Mesendoderm (in vitro differentiated cells): ENCODE measurements around the gene EFL1.
"Not testable (repeated sequence)": the region's sequence is repeated elsewhere in the genome, so short reads cannot be mapped to it uniquely, and the experiment has no call there.

Experiments
- DNase-seq: peaks from one replicate; pipeline ENCODE4 v3.0.0; 2013
- H2AK5ac ChIP-seq: 2 replicates; pipeline ENCODE4 v1.6.1; 2013; ENCODE audit warnings: low read length, inconsistent platforms
- H2BK120ac ChIP-seq: 2 replicates; pipeline ENCODE4 v1.6.1; 2013; ENCODE audit warnings: low read depth, mild to moderate bottlenecking, low read length, moderate library complexity, mixed read lengths
- H2BK15ac ChIP-seq: replicated peaks from 2 replicates; pipeline ENCODE4 v1.6.1; 2013; ENCODE audit warnings: low read depth, mild to moderate bottlenecking, moderate library complexity
- H2BK5ac ChIP-seq: 2 replicates; pipeline ENCODE4 v1.6.1; 2013; ENCODE audit warnings: low read length, inconsistent platforms
- H3K18ac ChIP-seq: 2 replicates; pipeline ENCODE4 v1.6.1; 2013; ENCODE audit warnings: mild to moderate bottlenecking, low read length, mixed read lengths
- H3K23ac ChIP-seq: one replicate; pipeline ENCODE4 v1.6.1; 2013; ENCODE audit warnings: low read length
- H3K27ac ChIP-seq: 2 replicates; pipeline ENCODE4 v1.5.1; 2013; ENCODE audit warnings: low read depth, mild to moderate bottlenecking, inconsistent platforms, low read length, moderate library complexity
- H3K27me3 ChIP-seq: 2 replicates; pipeline ENCODE4 v1.6.1; 2013; ENCODE audit warnings: low read length, control low read depth, mild to moderate bottlenecking, inconsistent platforms; ENCODE audit not compliant: insufficient read depth, poor library complexity
- H3K36me3 ChIP-seq: 2 replicates; pipeline ENCODE4 v1.6.1; 2013; ENCODE audit warnings: low read length, inconsistent platforms; ENCODE audit not compliant: control insufficient read depth, insufficient read depth
- H3K4ac ChIP-seq: one replicate; pipeline ENCODE4 v1.6.1; 2013; ENCODE audit warnings: low read depth, mild to moderate bottlenecking, low read length, moderate library complexity
- H3K4me1 ChIP-seq: 2 replicates; pipeline ENCODE4 v1.6.1; 2013; ENCODE audit warnings: low read depth, low read length, inconsistent platforms; ENCODE audit not compliant: control insufficient read depth
- H3K4me2 ChIP-seq: 2 replicates; pipeline ENCODE4 v1.6.1; 2013; ENCODE audit warnings: low read length
- H3K4me3 ChIP-seq: 2 replicates; pipeline ENCODE4 v1.5.1; 2013; ENCODE audit warnings: mild to moderate bottlenecking, low read length
- H3K56ac ChIP-seq: one replicate; pipeline ENCODE4 v1.6.1; 2013; ENCODE audit warnings: low read length
- H3K79me1 ChIP-seq: 2 replicates; pipeline ENCODE4 v1.6.1; 2013; ENCODE audit warnings: low read length, inconsistent platforms
- H3K79me2 ChIP-seq: 2 replicates; pipeline ENCODE4 v1.6.1; 2013; ENCODE audit warnings: mild to moderate bottlenecking, low read length; ENCODE audit not compliant: control insufficient read depth, insufficient read depth
- H3K9ac ChIP-seq: 2 replicates; pipeline ENCODE4 v1.6.1; 2013; ENCODE audit warnings: low read length, inconsistent platforms
- H4K5ac ChIP-seq: one replicate; pipeline ENCODE4 v1.6.1; 2013; ENCODE audit warnings: low read length
- H4K8ac ChIP-seq: one replicate; pipeline ENCODE4 v1.6.1; 2013; ENCODE audit warnings: low read depth, mild to moderate bottlenecking, control low read depth, low read length, moderate library complexity
- whole genome bisulfite sequencing: extraction: QIAGEN DNeasy Blood & Tissue Kit; methylation state at CpG from one replicate; pipeline ENCODE4 v1.1.7; 2013; ENCODE audit warnings: low lambda C conversion rate, missing lambda C conversion rate; ENCODE audit not compliant: insufficient coverage; ENCODE audit errors: extremely low coverage; 5-methylcytosine and 5-hydroxymethylcytosine counted together

EFL1 gene

GRCh38 chr15:82212201-82212600 lies 50.3 kb downstream of the EFL1 start:
- H3K79me1 ChIP-seq, H4K5ac ChIP-seq, H3K4me1 ChIP-seq, H2AK5ac ChIP-seq, H3K9ac ChIP-seq, DNase-seq, H3K56ac ChIP-seq, H3K79me2 ChIP-seq, H3K23ac ChIP-seq, H2BK5ac ChIP-seq, H3K4ac ChIP-seq, H3K4me2 ChIP-seq, H2BK15ac ChIP-seq, H3K36me3 ChIP-seq, H2BK120ac ChIP-seq, H3K27me3 ChIP-seq, H3K4me3 ChIP-seq, H3K18ac ChIP-seq, H4K8ac ChIP-seq, H3K27ac ChIP-seq: not testable (repeated sequence)

- not testable (repeated sequence) for H3K4ac ChIP-seq, H2BK5ac ChIP-seq, H3K36me3 ChIP-seq, H3K27ac ChIP-seq, H4K5ac ChIP-seq, H3K23ac ChIP-seq, H3K56ac ChIP-seq, H3K79me1 ChIP-seq, DNase-seq, H2BK15ac ChIP-seq, H3K79me2 ChIP-seq, H3K4me3 ChIP-seq, H4K8ac ChIP-seq, H3K27me3 ChIP-seq, H3K4me2 ChIP-seq, H2AK5ac ChIP-seq, H3K9ac ChIP-seq, H3K18ac ChIP-seq, H2BK120ac ChIP-seq, H3K4me1 ChIP-seq
- WGBS, result no CpG with 5 or more reads among the region's 3 CpGs
Measured at GRCh38 chr15:82210066-82210597, 52.4 kb downstream of the EFL1 start.

GRCh38 chr15:82204575-82204974 lies 58.0 kb downstream of the EFL1 start:
- H3K23ac ChIP-seq, H2BK15ac ChIP-seq, H2AK5ac ChIP-seq, DNase-seq, H2BK5ac ChIP-seq, H4K5ac ChIP-seq, H3K4me2 ChIP-seq, H3K27me3 ChIP-seq, H2BK120ac ChIP-seq, H3K79me2 ChIP-seq, H3K9ac ChIP-seq, H3K4me3 ChIP-seq, H3K27ac ChIP-seq, H3K18ac ChIP-seq, H3K56ac ChIP-seq, H4K8ac ChIP-seq, H3K4me1 ChIP-seq, H3K79me1 ChIP-seq, H3K4ac ChIP-seq, H3K36me3 ChIP-seq: not testable (repeated sequence)
- WGBS, result no CpG with 5 or more reads among the region's 2 CpGs

- no peak overlapping the region for H3K4ac ChIP-seq
- no peak overlapping the region for H3K4me2 ChIP-seq
- H2BK120ac ChIP-seq, result no peak overlapping the region
- no peak overlapping the region for H4K5ac ChIP-seq
- H2AK5ac ChIP-seq, result no peak overlapping the region
- DNase-seq, result peak; percentile 79
- H3K79me2 ChIP-seq, result no peaks in the 10 kb centered on the region
- no peak overlapping the region for H3K23ac ChIP-seq
- no peak overlapping the region for H3K56ac ChIP-seq
- no peak overlapping the region for H2BK5ac ChIP-seq
- H3K27me3 ChIP-seq, result no peaks in the 10 kb centered on the region
- H3K36me3 ChIP-seq, result no peaks in the 10 kb centered on the region
- no peak overlapping the region for H3K27ac ChIP-seq
- H3K4me1 ChIP-seq, result no peaks in the 10 kb centered on the region
- WGBS, result no CpG with 5 or more reads among the region's 8 CpGs
- H3K9ac ChIP-seq, result no peak overlapping the region
- H3K18ac ChIP-seq, result no peak overlapping the region
- no peak overlapping the region for H3K4me3 ChIP-seq
- no peak overlapping the region for H2BK15ac ChIP-seq
- H4K8ac ChIP-seq, result no peak overlapping the region
- no peaks in the 10 kb centered on the region for H3K79me1 ChIP-seq
Measured at GRCh38 chr15:82197733-82198594, 64.6 kb downstream of the EFL1 start.

- Histone ChIP-seq H3K27me3 (no peaks in the 10 kb centered on the region), H2AK5ac (no peak overlapping the region), H3K4me1 (no peaks in the 10 kb centered on the region), H3K4me2 (no peak overlapping the region), H3K4me3 (no peak overlapping the region), H3K36me3 (no peaks in the 10 kb centered on the region), H4K8ac (no peak overlapping the region), H3K9ac (no peak overlapping the region), H2BK120ac (no peak overlapping the region), H2BK15ac (no peak overlapping the region), H3K56ac (no peak overlapping the region), H4K5ac (no peak overlapping the region), H3K79me2 (no peaks in the 10 kb centered on the region), H3K79me1 (no peaks in the 10 kb centered on the region), H3K23ac (no peak overlapping the region), H3K4ac (no peak overlapping the region), H3K18ac (no peak overlapping the region), H3K27ac (no peak overlapping the region), H2BK5ac (no peak overlapping the region)
- no CpG with 5 or more reads among the region's 2 CpGs for WGBS
- DNase-seq, result no peak
Measured at GRCh38 chr15:82196353-82196752, 66.2 kb downstream of the EFL1 start.

GRCh38 chr15:82195818-82196217 lies 66.7 kb downstream of the EFL1 start:
- not testable (repeated sequence) for H3K56ac ChIP-seq, H3K79me2 ChIP-seq, H2AK5ac ChIP-seq, H3K18ac ChIP-seq, H3K27ac ChIP-seq, H3K27me3 ChIP-seq, H2BK5ac ChIP-seq, H3K79me1 ChIP-seq, H2BK15ac ChIP-seq, H3K4me2 ChIP-seq, DNase-seq, H3K9ac ChIP-seq, H3K4me1 ChIP-seq, H4K8ac ChIP-seq, H3K4me3 ChIP-seq, H3K36me3 ChIP-seq, H4K5ac ChIP-seq, H3K23ac ChIP-seq, H2BK120ac ChIP-seq, H3K4ac ChIP-seq
- no CpG with 5 or more reads among the region's 7 CpGs for WGBS
